Epithelial cell of prostate (primary cell): ENCODE data around the gene ADAMTSL2.

Experiments used
- DNase-seq: peaks from one replicate; pipeline ENCODE4 v3.0.0-alpha.2; 2011; ENCODE audit warnings: low read depth, low spot score
- H3K27ac ChIP-seq: fragments of 450-650 bp; 2 replicates; pipeline ENCODE4 v1.5.1; 2017; ENCODE audit warnings: mild to moderate bottlenecking

The ADAMTSL2 gene

DNA sequence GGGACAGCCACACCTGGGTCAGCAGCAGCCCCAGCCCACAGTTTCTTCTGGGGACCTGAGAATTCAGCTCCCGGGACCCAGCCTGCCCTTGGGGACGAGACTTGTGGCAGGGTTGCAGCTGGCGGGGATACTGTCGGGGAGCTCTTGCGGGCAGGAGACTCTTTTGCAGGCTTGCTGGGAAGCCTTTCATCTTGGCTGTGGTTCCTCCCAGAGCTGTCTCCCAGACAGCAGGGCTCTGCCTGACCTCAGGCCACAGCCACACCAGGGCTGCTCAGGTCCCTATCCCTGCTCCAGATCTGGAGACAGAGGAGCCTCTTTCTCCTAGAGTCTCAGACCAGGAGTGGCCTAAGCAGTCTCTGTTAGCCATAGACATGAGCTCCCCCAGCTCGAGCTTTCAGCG is 5.0 kb upstream of the ADAMTSL2 start:
- no peak overlapping the region for H3K27ac ChIP-seq
- no peak for DNase-seq

DNA sequence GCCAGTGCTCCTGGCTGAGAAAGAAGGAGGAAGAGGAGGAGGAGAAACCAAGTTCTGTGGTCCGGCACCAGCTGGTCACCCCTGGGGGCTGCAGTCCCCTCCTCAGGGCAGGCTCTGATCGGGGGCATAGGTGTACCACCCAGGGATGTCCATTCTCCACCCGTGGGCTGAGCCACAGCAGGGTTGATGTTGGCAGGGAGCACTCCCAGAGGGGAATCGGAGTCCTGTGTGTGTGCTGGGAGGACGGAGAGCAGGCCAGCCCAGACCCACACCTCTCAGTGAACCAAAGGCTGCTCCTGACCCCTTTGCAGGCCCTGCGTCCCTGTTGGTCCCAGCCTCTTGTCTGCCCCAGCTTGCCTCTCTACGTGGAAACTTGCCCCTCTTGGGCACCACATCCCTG is 4.6 kb upstream of the ADAMTSL2 start:
- DNase-seq = no peak
- H3K27ac ChIP-seq = no peak overlapping the region

DNA sequence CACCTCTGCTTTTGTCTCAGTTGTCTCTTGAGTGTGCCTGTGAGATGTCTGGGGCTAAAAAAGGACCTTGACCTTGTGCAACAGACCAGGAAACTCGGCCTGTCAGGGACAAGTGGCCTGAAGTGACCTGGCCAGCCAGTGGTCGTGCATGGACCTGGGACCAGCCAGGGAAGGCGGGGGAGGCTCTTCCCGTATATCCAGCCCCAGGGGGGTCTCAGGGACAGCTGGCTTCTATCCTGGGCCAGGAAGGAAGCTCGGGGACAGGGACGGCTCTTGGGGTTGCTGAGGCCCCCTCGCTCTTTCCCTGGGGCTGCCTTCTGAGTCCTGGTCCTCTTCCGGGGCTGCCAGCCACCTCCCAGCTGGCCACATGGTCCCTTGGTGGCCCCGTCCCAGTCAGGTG is 3.2 kb upstream of the ADAMTSL2 start:
- DNase-seq = no peak
- no peak overlapping the region for H3K27ac ChIP-seq

GRCh38 chr9:133532937-133533668 is 1.4 kb upstream of the ADAMTSL2 start:
- H3K27ac ChIP-seq = no peak overlapping the region
- no peak for DNase-seq

DNA sequence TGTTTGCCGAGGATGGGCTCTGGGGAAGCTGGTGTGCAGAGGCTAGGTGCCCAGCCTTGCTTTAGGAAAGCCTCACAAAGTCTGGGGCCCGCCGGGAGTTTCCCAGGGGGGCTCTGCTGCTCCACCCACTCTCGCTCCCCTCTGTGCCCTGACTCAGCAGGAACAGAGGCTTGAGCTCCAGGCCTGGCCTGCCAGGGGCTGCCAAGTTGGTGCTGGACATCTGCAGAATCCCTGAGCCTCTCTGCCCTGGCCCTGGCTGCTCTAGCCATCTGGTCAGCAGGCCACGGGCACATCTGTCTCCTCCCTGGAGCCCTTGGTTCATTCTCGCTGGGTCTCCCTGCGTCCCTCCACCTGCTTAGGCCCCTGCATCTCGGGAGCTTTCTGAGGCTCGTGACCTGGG is 647 bp upstream of the ADAMTSL2 start:
- no peak for DNase-seq
- H3K27ac ChIP-seq = no peak overlapping the region

DNA sequence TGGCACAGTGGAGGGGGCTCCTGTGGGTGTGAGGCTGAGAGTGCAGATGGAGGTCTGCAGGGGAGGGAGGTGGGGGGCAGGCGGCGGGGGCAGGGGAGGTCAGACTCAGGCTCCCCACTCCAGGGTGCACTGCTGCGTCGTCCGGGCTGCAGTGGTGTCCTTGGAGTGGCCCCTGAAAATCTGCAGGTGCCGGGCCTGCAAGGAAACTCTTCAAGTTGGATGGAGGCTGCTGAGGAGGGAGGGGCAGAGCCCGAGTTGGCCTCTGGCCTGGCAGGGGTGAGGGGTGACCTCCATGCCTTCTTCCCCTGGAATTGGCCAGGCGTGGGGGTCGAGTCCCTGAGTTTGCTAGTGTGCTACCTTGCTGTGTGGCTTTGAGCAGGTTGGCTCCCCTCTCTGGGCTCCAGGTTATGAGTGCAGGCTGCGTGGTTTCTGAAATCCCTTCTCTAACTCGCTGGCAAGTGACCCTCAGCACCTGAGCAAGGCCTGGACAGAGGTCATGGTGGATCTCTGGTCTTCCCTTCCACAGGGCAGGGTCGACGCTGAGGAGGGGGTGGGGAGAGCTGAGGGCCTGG is 888 bp downstream of the ADAMTSL2 start:
- H3K27ac ChIP-seq = no peak overlapping the region

GRCh38 chr9:133536080-133536479 is 1.6 kb downstream of the ADAMTSL2 start:
- H3K27ac ChIP-seq = no peak overlapping the region
- DNase-seq = no peak

More for the DNA sequence above, 888 bp downstream of the ADAMTSL2 start:
- DNase-seq = no peak

DNA sequence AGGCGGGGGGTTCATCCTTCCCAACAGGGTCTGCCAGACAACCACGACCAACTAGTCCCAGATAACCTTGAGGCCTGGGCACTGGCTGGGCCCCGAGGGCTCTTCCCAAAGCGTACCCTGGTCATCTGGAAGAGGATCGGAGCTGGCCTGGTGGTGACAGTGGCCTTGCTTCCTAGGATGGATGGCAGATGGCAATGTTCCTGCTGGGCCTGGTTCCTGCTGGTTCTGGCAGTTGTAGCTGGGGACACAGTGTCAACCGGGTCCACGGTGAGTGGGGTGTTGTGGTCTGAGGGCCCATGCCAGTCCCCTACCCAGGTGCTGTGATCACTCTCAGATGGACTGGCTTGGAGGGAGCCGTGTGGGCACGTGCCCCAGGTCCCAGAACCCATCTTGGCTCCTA is 2.0 kb downstream of the ADAMTSL2 start:
- DNase-seq = no peak
- no peak overlapping the region for H3K27ac ChIP-seq

- DNase-seq = no peak
- no peak overlapping the region for H3K27ac ChIP-seq
These were observed 2.8 kb downstream of the ADAMTSL2 start for GRCh38 chr9:133537257-133537656.

- no peak overlapping the region for H3K27ac ChIP-seq
- no peak for DNase-seq
These were observed 3.7 kb downstream of the ADAMTSL2 start for GRCh38 chr9:133538176-133538575.

GRCh38 chr9:133538851-133539833 is 4.6 kb downstream of the ADAMTSL2 start:
- DNase-seq = no peak
- H3K27ac ChIP-seq = no peak overlapping the region

DNA sequence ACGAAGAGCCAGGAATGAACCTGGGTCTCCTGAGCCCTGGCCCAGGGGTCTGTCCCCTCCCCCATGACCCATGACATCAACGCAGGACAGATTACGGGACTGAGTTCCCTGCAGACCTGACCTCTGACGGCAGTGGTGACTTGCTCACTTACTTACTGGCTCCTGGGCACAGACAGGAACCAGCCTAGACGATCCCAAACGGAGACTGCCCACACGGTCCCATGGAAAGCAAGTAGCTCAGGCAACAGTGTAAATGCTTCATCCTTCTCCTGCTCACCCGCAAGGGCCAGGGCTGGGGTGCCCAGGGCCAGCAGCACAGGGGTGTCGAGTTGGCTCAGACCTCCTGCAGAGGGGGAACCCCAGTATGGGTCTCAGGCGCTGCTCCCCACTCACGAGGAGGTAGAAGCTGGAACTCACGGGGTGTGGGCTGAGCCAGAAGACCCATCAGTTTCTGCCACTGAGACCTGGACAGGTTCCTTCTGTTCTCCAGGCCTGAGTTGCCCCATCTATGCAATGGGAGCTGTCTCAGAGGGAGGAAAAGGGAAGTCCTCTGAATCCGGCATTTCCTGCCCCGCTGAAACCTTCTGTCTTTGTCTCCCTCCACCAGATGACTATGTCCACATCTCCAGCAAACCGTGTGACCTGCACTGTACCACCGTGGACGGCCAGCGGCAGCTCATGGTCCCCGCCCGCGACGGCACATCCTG is 5.6 kb downstream of the ADAMTSL2 start:
- DNase-seq = no peak
- H3K27ac ChIP-seq = no peak overlapping the region

GRCh38 chr9:133540698-133541025 is 6.2 kb downstream of the ADAMTSL2 start:
- no peak for DNase-seq

DNA sequence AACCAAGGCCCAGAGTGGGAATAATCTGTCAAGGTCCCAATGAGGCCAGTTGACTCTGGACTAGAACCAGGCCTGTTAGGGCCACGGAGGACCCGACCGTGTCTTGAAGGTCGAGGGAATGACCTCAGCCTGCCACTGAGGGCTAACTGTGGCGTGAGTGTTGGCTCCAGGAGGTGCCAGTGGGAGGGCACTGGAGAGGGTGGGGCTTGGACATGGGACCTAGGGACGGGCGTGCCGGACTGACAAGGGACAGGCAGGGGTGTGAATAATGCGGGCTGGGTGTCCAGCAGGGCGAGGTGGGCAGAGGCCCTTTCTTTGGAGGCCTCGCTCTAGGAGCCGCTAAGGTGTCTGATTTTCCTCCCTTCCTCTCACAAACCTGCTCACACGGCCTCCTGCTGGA is 7.5 kb downstream of the ADAMTSL2 start:
- DNase-seq = no peak
- H3K27ac ChIP-seq = no peak overlapping the region

More at GRCh38 chr9:133540698-133541025, 6.2 kb downstream of the ADAMTSL2 start:
- H3K27ac ChIP-seq = no peak overlapping the region

- DNase-seq = no peak
- H3K27ac ChIP-seq = no peak overlapping the region
These were observed 9.4 kb downstream of the ADAMTSL2 start for GRCh38 chr9:133543772-133544467.

GRCh38 chr9:133545494-133546286 is 11.2 kb downstream of the ADAMTSL2 start:
- no peak for DNase-seq
- no peak overlapping the region for H3K27ac ChIP-seq

- H3K27ac ChIP-seq = no peak overlapping the region
- DNase-seq = no peak
These were observed 11.8 kb downstream of the ADAMTSL2 start for GRCh38 chr9:133546287-133546680.

DNA sequence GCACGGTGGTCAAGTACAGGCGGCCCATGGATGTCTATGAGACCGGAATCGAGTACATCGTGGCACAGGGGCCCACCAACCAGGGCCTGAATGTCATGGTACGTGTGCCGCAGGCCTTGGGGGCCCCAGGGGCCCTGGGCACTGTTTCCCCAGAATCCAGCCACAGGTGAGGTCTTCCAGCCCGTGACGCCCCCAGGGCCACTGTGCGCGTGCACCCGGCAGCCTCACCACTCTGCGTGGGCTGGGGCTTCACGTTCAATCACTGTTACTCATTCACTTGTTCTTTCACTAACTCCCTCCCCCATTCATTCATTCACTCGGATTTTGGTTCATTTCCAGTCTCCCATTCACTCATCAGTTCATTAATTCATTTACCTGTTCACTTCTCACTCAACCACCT is 12.6 kb downstream of the ADAMTSL2 start:
- DNase-seq = no peak
- H3K27ac ChIP-seq = no peak overlapping the region

DNA sequence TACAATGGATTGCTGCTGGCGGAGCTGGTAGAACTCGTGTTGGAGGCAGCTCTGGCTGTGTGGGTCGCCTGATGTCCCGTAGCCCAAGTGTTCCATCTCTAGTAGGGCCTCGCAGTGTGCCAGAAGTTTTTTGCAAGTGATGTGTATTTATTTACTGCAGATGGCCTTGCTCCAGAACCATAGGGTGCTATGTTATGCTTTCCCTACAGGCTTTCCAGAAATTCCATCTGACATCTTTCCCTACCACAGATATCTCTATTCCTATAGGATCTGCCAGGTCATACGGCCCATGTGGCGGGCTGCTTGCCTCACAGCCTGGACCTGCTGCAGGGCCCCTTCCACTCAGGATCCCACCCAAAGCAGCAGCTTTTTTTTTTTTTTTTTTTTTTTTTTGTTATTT is 16.9 kb downstream of the ADAMTSL2 start:
- DNase-seq = no peak
- H3K27ac ChIP-seq = no peak overlapping the region
